ENCODE measurements around the gene SPTB.

SPTB gene

GRCh38 chr14:64758025-64758521 lies 121.6 kb downstream of the SPTB start:
- peaks cover 15% of the 10 kb centered on the region for H3K4me1 ChIP-seq (ENCODE audit: insufficient read depth, insufficient read length)
- H3K36me3 ChIP-seq (ENCODE audit: insufficient read depth, insufficient read length, low read length) = no peaks in the 10 kb centered on the region
- no peak overlapping the region for H3K4me3 ChIP-seq (ENCODE audit: insufficient read length, low read depth)
- no peak for DNase-seq (ENCODE audit: low read depth, low spot score)
- H3K9me3 ChIP-seq (ENCODE audit: insufficient read depth, low read length) = peaks cover 5% of the 10 kb centered on the region; the same call in 1 of the 2 replicates
- no peak for TF ChIP-seq YY1 (IDR thresholded peaks at IDR 0.05; ENCODE audit: insufficient read depth, insufficient read length)
- TF ChIP-seq ZNF274 (IDR thresholded peaks at IDR 0.05; ENCODE audit: low read depth, low read length) = no peak
- TF ChIP-seq SUZ12 (IDR thresholded peaks at IDR 0.05; ENCODE audit: extremely low read depth, insufficient read depth, insufficient read length) = no peak
- H3K9ac ChIP-seq (ENCODE audit: insufficient read length, low read depth) = no peak overlapping the region
- H3K27me3 ChIP-seq (ENCODE audit: insufficient read depth, insufficient read length) = no peaks in the 10 kb centered on the region

GRCh38 chr14:64757601-64758000 lies 122.1 kb downstream of the SPTB start:
- no peak for DNase-seq (ENCODE audit: low read depth, low spot score)
- H3K4me3 ChIP-seq (ENCODE audit: insufficient read length, low read depth) = no peak overlapping the region
- H3K4me1 ChIP-seq (ENCODE audit: insufficient read depth, insufficient read length) = peaks cover 11% of the 10 kb centered on the region
- H3K27me3 ChIP-seq (ENCODE audit: insufficient read depth, insufficient read length) = no peaks in the 10 kb centered on the region
- H3K9ac ChIP-seq (ENCODE audit: insufficient read length, low read depth) = no peak overlapping the region
- H3K9me3 ChIP-seq (ENCODE audit: insufficient read depth, low read length) = peaks cover 5% of the 10 kb centered on the region; the same call in 1 of the 2 replicates
- no peaks in the 10 kb centered on the region for H3K36me3 ChIP-seq (ENCODE audit: insufficient read depth, insufficient read length, low read length)
- TF ChIP-seq YY1 (IDR thresholded peaks at IDR 0.05; ENCODE audit: insufficient read depth, insufficient read length) (no peak), SUZ12 (IDR thresholded peaks at IDR 0.05; ENCODE audit: extremely low read depth, insufficient read depth, insufficient read length) (no peak), ZNF274 (IDR thresholded peaks at IDR 0.05; ENCODE audit: low read depth, low read length) (no peak)

- peaks cover 5% of the 10 kb centered on the region for H3K4me1 ChIP-seq (ENCODE audit: insufficient read depth, insufficient read length)
- no peak for DNase-seq (ENCODE audit: low read depth, low spot score)
Measured at GRCh38 chr14:64756712-64757111, 123.0 kb downstream of the SPTB start.

GRCh38 chr14:64755781-64756221 lies 123.9 kb downstream of the SPTB start:
- TF ChIP-seq SUZ12 (IDR thresholded peaks at IDR 0.05; ENCODE audit: extremely low read depth, insufficient read depth, insufficient read length) = no peak
- TF ChIP-seq YY1 (IDR thresholded peaks at IDR 0.05; ENCODE audit: insufficient read depth, insufficient read length) = no peak
- no peak for TF ChIP-seq ZNF274 (IDR thresholded peaks at IDR 0.05; ENCODE audit: low read depth, low read length)

More at GRCh38 chr14:64756712-64757111, 123.0 kb downstream of the SPTB start:
- no peak for TF ChIP-seq SUZ12 (IDR thresholded peaks at IDR 0.05; ENCODE audit: extremely low read depth, insufficient read depth, insufficient read length)
- no peak for TF ChIP-seq ZNF274 (IDR thresholded peaks at IDR 0.05; ENCODE audit: low read depth, low read length)
- Histone ChIP-seq H3K4me3 (ENCODE audit: insufficient read length, low read depth) (no peak overlapping the region), H3K9ac (ENCODE audit: insufficient read length, low read depth) (no peak overlapping the region), H3K36me3 (ENCODE audit: insufficient read depth, insufficient read length, low read length) (no peaks in the 10 kb centered on the region), H3K27me3 (ENCODE audit: insufficient read depth, insufficient read length) (no peaks in the 10 kb centered on the region), H3K9me3 (ENCODE audit: insufficient read depth, low read length) (peaks cover 5% of the 10 kb centered on the region; the same call in 1 of the 2 replicates)

GRCh38 chr14:64754685-64755084 lies 125.0 kb downstream of the SPTB start:
- DNase-seq (ENCODE audit: low read depth, low spot score) = no peak
- H3K27me3 ChIP-seq (ENCODE audit: insufficient read depth, insufficient read length) = no peaks in the 10 kb centered on the region
- no peak for TF ChIP-seq ZNF274 (IDR thresholded peaks at IDR 0.05; ENCODE audit: low read depth, low read length)
- no peak for TF ChIP-seq YY1 (IDR thresholded peaks at IDR 0.05; ENCODE audit: insufficient read depth, insufficient read length)
- TF ChIP-seq SUZ12 (IDR thresholded peaks at IDR 0.05; ENCODE audit: extremely low read depth, insufficient read depth, insufficient read length) = no peak
- peaks cover 3% of the 10 kb centered on the region for H3K4me1 ChIP-seq (ENCODE audit: insufficient read depth, insufficient read length)
- no peak overlapping the region for H3K9ac ChIP-seq (ENCODE audit: insufficient read length, low read depth)
- peaks cover 5% of the 10 kb centered on the region; the same call in 1 of the 2 replicates for H3K9me3 ChIP-seq (ENCODE audit: insufficient read depth, low read length)
- H3K36me3 ChIP-seq (ENCODE audit: insufficient read depth, insufficient read length, low read length) = peaks cover 6% of the 10 kb centered on the region
- H3K4me3 ChIP-seq (ENCODE audit: insufficient read length, low read depth) = no peak overlapping the region

More at GRCh38 chr14:64755781-64756221, 123.9 kb downstream of the SPTB start:
- H3K9ac ChIP-seq (ENCODE audit: insufficient read length, low read depth) = no peak overlapping the region
- H3K4me3 ChIP-seq (ENCODE audit: insufficient read length, low read depth) = no peak overlapping the region
- DNase-seq (ENCODE audit: low read depth, low spot score) = no peak
- H3K27me3 ChIP-seq (ENCODE audit: insufficient read depth, insufficient read length) = no peaks in the 10 kb centered on the region
- H3K9me3 ChIP-seq (ENCODE audit: insufficient read depth, low read length) = peaks cover 5% of the 10 kb centered on the region; the same call in 1 of the 2 replicates
- H3K36me3 ChIP-seq (ENCODE audit: insufficient read depth, insufficient read length, low read length) = no peaks in the 10 kb centered on the region
- H3K4me1 ChIP-seq (ENCODE audit: insufficient read depth, insufficient read length) = peaks cover 5% of the 10 kb centered on the region

GRCh38 chr14:64753999-64754398 lies 125.7 kb downstream of the SPTB start:
- H3K36me3 ChIP-seq (ENCODE audit: insufficient read depth, insufficient read length, low read length) = peaks cover 12% of the 10 kb centered on the region
- no peak overlapping the region for H3K4me3 ChIP-seq (ENCODE audit: insufficient read length, low read depth)
- H3K27me3 ChIP-seq (ENCODE audit: insufficient read depth, insufficient read length) = no peaks in the 10 kb centered on the region
- peaks cover 2% of the 10 kb centered on the region for H3K4me1 ChIP-seq (ENCODE audit: insufficient read depth, insufficient read length)
- no peak for DNase-seq (ENCODE audit: low read depth, low spot score)
- no peak overlapping the region for H3K9ac ChIP-seq (ENCODE audit: insufficient read length, low read depth)
- TF ChIP-seq ZNF274 (IDR thresholded peaks at IDR 0.05; ENCODE audit: low read depth, low read length) (no peak), SUZ12 (IDR thresholded peaks at IDR 0.05; ENCODE audit: extremely low read depth, insufficient read depth, insufficient read length) (no peak), YY1 (IDR thresholded peaks at IDR 0.05; ENCODE audit: insufficient read depth, insufficient read length) (no peak)
- H3K9me3 ChIP-seq (ENCODE audit: insufficient read depth, low read length) = peaks cover 5% of the 10 kb centered on the region; the same call in 1 of the 2 replicates

- TF ChIP-seq ZNF274 (IDR thresholded peaks at IDR 0.05; ENCODE audit: low read depth, low read length) (no peak), YY1 (IDR thresholded peaks at IDR 0.05; ENCODE audit: insufficient read depth, insufficient read length) (no peak), SUZ12 (IDR thresholded peaks at IDR 0.05; ENCODE audit: extremely low read depth, insufficient read depth, insufficient read length) (no peak)
- Histone ChIP-seq H3K9ac (ENCODE audit: insufficient read length, low read depth) (no peak overlapping the region), H3K27me3 (ENCODE audit: insufficient read depth, insufficient read length) (no peaks in the 10 kb centered on the region), H3K4me3 (ENCODE audit: insufficient read length, low read depth) (no peak overlapping the region), H3K36me3 (ENCODE audit: insufficient read depth, insufficient read length, low read length) (peaks cover 12% of the 10 kb centered on the region), H3K4me1 (ENCODE audit: insufficient read depth, insufficient read length) (no peaks in the 10 kb centered on the region), H3K9me3 (ENCODE audit: insufficient read depth, low read length) (peaks cover 5% of the 10 kb centered on the region; the same call in 1 of the 2 replicates)
- DNase-seq (ENCODE audit: low read depth, low spot score) = no peak
Measured at GRCh38 chr14:64753374-64753773, 126.3 kb downstream of the SPTB start.

Measured in NT2/D1 (cell line).